Measurements from ENCODE around the gene CEP192.
"Not testable (repeated sequence)": the region's sequence is repeated elsewhere in the genome, so short reads cannot be mapped to it uniquely, and the experiment has no call there.

The CEP192 gene

GRCh38 chr18:13036622-13037320, 45.6 kb downstream of the CEP192 start:
- DNase-seq: no peak

GRCh38 chr18:13039806-13040205, 48.6 kb downstream of the CEP192 start:
- no peak for DNase-seq

- DNase-seq: no peak
These were observed 51.9 kb downstream of the CEP192 start for GRCh38 chr18:13043066-13043465.

GRCh38 chr18:13048061-13048595, 57.0 kb downstream of the CEP192 start:
- DNase-seq: no peak

GRCh38 chr18:13051159-13051558, 60.0 kb downstream of the CEP192 start:
- no peak for DNase-seq

- no peak for DNase-seq
These were observed 60.8 kb downstream of the CEP192 start for GRCh38 chr18:13051950-13052349.

- no peak for DNase-seq
These were observed 63.2 kb downstream of the CEP192 start for GRCh38 chr18:13054336-13054735.

GRCh38 chr18:13061630-13062189, 70.5 kb downstream of the CEP192 start:
- no peak for DNase-seq

- DNase-seq: no peak
These were observed 76.0 kb downstream of the CEP192 start for GRCh38 chr18:13067124-13067523.

- no peak for DNase-seq
These were observed 76.8 kb downstream of the CEP192 start for GRCh38 chr18:13067966-13068365.

GRCh38 chr18:13070460-13070859, 79.3 kb downstream of the CEP192 start:
- DNase-seq: no peak

GRCh38 chr18:13076886-13077285, 85.7 kb downstream of the CEP192 start:
- no peak for DNase-seq

- no peak for DNase-seq
These were observed 86.3 kb downstream of the CEP192 start for GRCh38 chr18:13077473-13077872.

- DNase-seq: not testable (repeated sequence)
These were observed 86.9 kb downstream of the CEP192 start for GRCh38 chr18:13078065-13078464.

GRCh38 chr18:13086906-13087305, 95.7 kb downstream of the CEP192 start:
- no peak for DNase-seq

GRCh38 chr18:13095466-13095865, 104.3 kb downstream of the CEP192 start:
- no peak for DNase-seq

- DNase-seq: no peak
These were observed 105.1 kb downstream of the CEP192 start for GRCh38 chr18:13096232-13096631.

- no peak for DNase-seq
These were observed 105.6 kb downstream of the CEP192 start for GRCh38 chr18:13096719-13097118.

GRCh38 chr18:13098104-13098503, 106.9 kb downstream of the CEP192 start:
- DNase-seq: not testable (repeated sequence)

- no peak for DNase-seq
These were observed 108.0 kb downstream of the CEP192 start for GRCh38 chr18:13099113-13099512.

GRCh38 chr18:13100942-13101658, 109.9 kb downstream of the CEP192 start:
- DNase-seq: no peak

- DNase-seq: no peak
These were observed 110.6 kb downstream of the CEP192 start for GRCh38 chr18:13101659-13102197.

- peak; percentile 8 for DNase-seq
These were observed 112.2 kb downstream of the CEP192 start for GRCh38 chr18:13103366-13103765.

- DNase-seq: no peak
These were observed 113.9 kb downstream of the CEP192 start for GRCh38 chr18:13105059-13105458.

All from OCI-M1 (cell line).